ENCODE measurements around the gene MPP2.

GRCh38 chr17:43936434-43936833, 29.1 kb upstream of the MPP2 start:
- TF ChIP-seq CTCF (IDR thresholded peaks at IDR 0.05; ENCODE audit: low read length) (no peak), EZH2 (optimal IDR thresholded peaks at IDR 0.05; ENCODE audit: low read depth, low read length) (no peak), EZH2phosphoT487 (IDR thresholded peaks at IDR 0.05; ENCODE audit: low read length) (no peak)

Measured in MM.1S (cell line).